H1 (cell line): ENCODE data around the gene COQ7. TPM values are rescaled to one million over a fixed set of nuclear protein-coding genes. Genes with fewer than 3 reads are reported as not detected.
A peak's percentile ranks its signal among the peaks of the same experiment; 100 is the strongest.

ENCODE experiments used
- CTCF ChIA-PET: fragments of 300-600 bp; sonication (Branson Sonifier 250); formaldehyde crosslinking; loops from one replicate; lab custom pipeline; 2021; ENCODE audit not compliant: partially characterized antibody; lab: Charles Lee
- POLR2A ChIA-PET: fragments of 300-600 bp; sonication (Branson Sonifier 250); formaldehyde crosslinking; loops from one replicate; lab custom pipeline; 2021; ENCODE audit warnings: inconsistent platforms; ENCODE audit not compliant: partially characterized antibody; lab: Charles Lee
- DNase-seq, 2 experiments: peaks; one replicate each; pipeline versions ENCODE4 v3.0.0 to v3.0.0-alpha.2; 2010 to 2022; ENCODE audit warnings: low spot score in 2 of 2, low read depth in 1 of 2, mixed read lengths in 1 of 2
- FAIRE-seq: peaks from 2 replicates; lab custom pipeline; 2011; peaks lifted over from hg19 to GRCh38; lab: Jason Lieb, UNC
- H2AFZ ChIP-seq: 2 replicates; pipeline ENCODE4 v1.8.1; 2012; ENCODE audit warnings: low read length, inconsistent platforms
- H2AK5ac ChIP-seq: 2 replicates; pipeline ENCODE4 v1.6.1; 2013; ENCODE audit warnings: low read depth, low read length
- H2BK120ac ChIP-seq: replicated peaks from 2 replicates; pipeline ENCODE3; 2013; ENCODE audit warnings: low read depth, low read length, inconsistent platforms
- H2BK12ac ChIP-seq: 2 replicates; pipeline ENCODE4 v1.6.1; 2013; ENCODE audit warnings: low read depth, low read length
- H2BK15ac ChIP-seq: 2 replicates; pipeline ENCODE4 v1.6.1; 2013; ENCODE audit warnings: low read length
- H2BK20ac ChIP-seq: 2 replicates; pipeline ENCODE4 v1.6.1; 2013; ENCODE audit warnings: low read length
- H2BK5ac ChIP-seq: 2 replicates; pipeline ENCODE4 v1.6.1; 2013; ENCODE audit warnings: low read depth, low read length
- H3K14ac ChIP-seq: 2 replicates; pipeline ENCODE4 v1.6.1; 2013; ENCODE audit warnings: inconsistent platforms; ENCODE audit not compliant: insufficient read length
- H3K18ac ChIP-seq: 2 replicates; pipeline ENCODE4 v1.6.1; 2013; ENCODE audit warnings: low read length; ENCODE audit errors: extremely low read depth
- H3K23ac ChIP-seq: 2 replicates; pipeline ENCODE4 v1.6.1; 2013; ENCODE audit warnings: inconsistent platforms; ENCODE audit not compliant: insufficient read length
- H3K23me2 ChIP-seq: 2 replicates; pipeline ENCODE4 v1.6.1; 2013; ENCODE audit warnings: low read depth, low read length
- H3K27ac ChIP-seq: 2 replicates; pipeline ENCODE4 v1.6.1; 2011; ENCODE audit warnings: low read depth, low read length, inconsistent platforms
- H3K27me3 ChIP-seq, 4 experiments: replicated peaks in 1 of 4; 1 replicate in 1 of 4; 2 replicates in 3 of 4; pipeline versions ENCODE4 v1.6.1 to v1.8.1; 2011 to 2013; ENCODE audit warnings: low read length in 3 of 4, mild to moderate bottlenecking in 3 of 4, inconsistent platforms in 2 of 4, mixed read lengths in 2 of 4, moderate library complexity in 1 of 4; ENCODE audit not compliant: control insufficient read depth in 3 of 4, insufficient read depth in 3 of 4; ENCODE audit errors: extremely low read depth in 1 of 4
- H3K36me3 ChIP-seq, 4 experiments: 2 replicates each; pipeline versions ENCODE4 v1.6.1 to v1.8.1; 2011 to 2013; ENCODE audit warnings: mild to moderate bottlenecking in 4 of 4, low read length in 3 of 4, moderate library complexity in 2 of 4, control low read depth in 1 of 4, inconsistent platforms in 1 of 4; ENCODE audit not compliant: insufficient read depth in 4 of 4, control insufficient read depth in 2 of 4
- H3K4ac ChIP-seq: replicated peaks from 2 replicates; pipeline ENCODE3; 2013; ENCODE audit warnings: low read length, low read depth, mixed read lengths, inconsistent platforms; ENCODE audit not compliant: insufficient read length
- H3K4me1 ChIP-seq, 4 experiments: replicated peaks in 1 of 4; 1 replicate in 1 of 4; 2 replicates in 3 of 4; pipeline versions ENCODE4 v1.6.1 to v1.8.1; 2011 to 2013; ENCODE audit warnings: low read length in 3 of 4, inconsistent platforms in 2 of 4, mixed read lengths in 1 of 4; ENCODE audit not compliant: insufficient read depth in 4 of 4, control insufficient read depth in 3 of 4
- H3K4me2 ChIP-seq, 2 experiments: 2 replicates each; pipeline versions ENCODE4 v1.6.1 to v1.8.1; 2011 to 2013; ENCODE audit warnings: low read depth in 2 of 2, low read length in 2 of 2, control low read depth in 1 of 2, inconsistent platforms in 1 of 2, mild to moderate bottlenecking in 1 of 2; ENCODE audit not compliant: insufficient read depth in 1 of 2
- H3K4me3 ChIP-seq, 4 experiments: fragments of 200-600, 300-600 bp in 1 of 4; sonication (generic), shearing (Covaris generic), sonication (Bioruptor Twin) in 1 of 4; 2 replicates each; pipeline versions ENCODE4 v1.5.1 to v1.8.1; 2011 to 2016; ENCODE audit warnings: low read length in 4 of 4, low read depth in 3 of 4, control low read depth in 2 of 4, inconsistent platforms in 2 of 4, mild to moderate bottlenecking in 2 of 4, mixed read lengths in 1 of 4, moderate library complexity in 1 of 4; ENCODE audit not compliant: insufficient read depth in 2 of 4; ENCODE audit errors: extremely low read depth in 1 of 4
- H3K56ac ChIP-seq: replicated peaks from 2 replicates; pipeline ENCODE3; 2013; ENCODE audit warnings: low read depth, mild to moderate bottlenecking, mixed read lengths, low read length, inconsistent platforms; ENCODE audit not compliant: insufficient read length
- H3K79me1 ChIP-seq: 2 replicates; pipeline ENCODE4 v1.6.1; 2013; ENCODE audit warnings: low read depth, low read length, control low read depth
- H3K79me2 ChIP-seq, 2 experiments: 2 replicates each; pipeline versions ENCODE4 v1.6.1 to v1.8.1; 2012 to 2013; ENCODE audit warnings: low read length in 2 of 2, mild to moderate bottlenecking in 2 of 2, inconsistent platforms in 1 of 2; ENCODE audit not compliant: insufficient read depth in 2 of 2, control insufficient read depth in 1 of 2
- H3K9ac ChIP-seq, 4 experiments: replicated peaks in 1 of 4; 1 replicate in 1 of 4; 2 replicates in 3 of 4; pipeline versions ENCODE4 v1.6.1 to v1.8.1; 2011 to 2013; ENCODE audit warnings: low read depth in 3 of 4, low read length in 3 of 4, control low read depth in 2 of 4, mild to moderate bottlenecking in 2 of 4, moderate library complexity in 2 of 4, inconsistent platforms in 1 of 4; ENCODE audit errors: extremely low read depth in 1 of 4
- H3K9me3 ChIP-seq, 2 experiments: 2 replicates each; pipeline versions ENCODE4 v1.6.1 to v1.8.1; 2012 to 2013; ENCODE audit warnings: mild to moderate bottlenecking in 2 of 2, moderate library complexity in 2 of 2, control low read depth in 1 of 2, inconsistent platforms in 1 of 2, low read depth in 1 of 2, low read length in 1 of 2, mixed read lengths in 1 of 2; ENCODE audit not compliant: insufficient read depth in 2 of 2
- H4K20me1 ChIP-seq, 2 experiments: replicated peaks in 1 of 2; 2 replicates each; pipeline versions ENCODE3 to v1.8.1; 2011 to 2013; ENCODE audit warnings: inconsistent platforms in 2 of 2, low read length in 2 of 2, mild to moderate bottlenecking in 1 of 2; ENCODE audit not compliant: insufficient read depth in 2 of 2, control insufficient read depth in 1 of 2
- H4K5ac ChIP-seq: 2 replicates; pipeline ENCODE4 v1.6.1; 2013; ENCODE audit warnings: low read length, low read depth, mixed read lengths, inconsistent platforms; ENCODE audit not compliant: insufficient read length
- H4K8ac ChIP-seq: 2 replicates; pipeline ENCODE4 v1.8.0; 2013; ENCODE audit warnings: mild to moderate bottlenecking, moderate library complexity, low read length, inconsistent platforms; ENCODE audit not compliant: insufficient read depth; ENCODE audit errors: extremely low read depth
- H4K91ac ChIP-seq: replicated peaks from 2 replicates; pipeline ENCODE3; 2013; ENCODE audit warnings: low read length, mixed read lengths, inconsistent platforms; ENCODE audit not compliant: insufficient read length
- CBX8 ChIP-seq: fragments of 300-800, 300-1000 bp; sonication (generic); IDR thresholded peaks from 2 replicates; pipeline ENCODE4 v1.7.1; 2016; ENCODE audit warnings: low read depth, low read length, borderline replicate concordance
- E2F6 ChIP-seq: IDR thresholded peaks from 2 replicates; pipeline ENCODE4 v1.6.1; 2012; ENCODE audit warnings: inconsistent platforms
- EGR1 ChIP-seq: IDR thresholded peaks from 2 replicates; pipeline ENCODE4 v1.6.1; 2011; ENCODE audit warnings: low read depth, low read length, borderline replicate concordance
- GTF2F1 ChIP-seq: IDR thresholded peaks from 2 replicates; pipeline ENCODE4 v1.6.1; 2012; ENCODE audit warnings: low read depth, low read length, improper control_type of control experiment, borderline replicate concordance
- NRF1 ChIP-seq: IDR thresholded peaks from 2 replicates; pipeline ENCODE4 v1.6.1; 2011; ENCODE audit warnings: mild to moderate bottlenecking, low read depth, low read length, improper control_type of control experiment
- SAP30 ChIP-seq: fragments of 300-600 bp; sonication (generic); IDR thresholded peaks from 2 replicates; pipeline ENCODE4 v1.7.1; 2012; ENCODE audit warnings: low read length, moderate library complexity, mild to moderate bottlenecking, inconsistent platforms; ENCODE audit not compliant: insufficient read depth, insufficient replicate concordance
- SIX5 ChIP-seq: IDR thresholded peaks from 2 replicates; pipeline ENCODE4 v1.6.1; 2011; ENCODE audit warnings: mild to moderate bottlenecking, low read depth, low read length
- SP4 ChIP-seq: IDR thresholded peaks from 2 replicates; pipeline ENCODE4 v1.6.1; 2012; ENCODE audit warnings: low read length, inconsistent platforms
- SUZ12 ChIP-seq: fragments of 200-600 bp; sonication (generic); IDR thresholded peaks from 2 replicates; pipeline ENCODE4 v1.6.1; 2012; ENCODE audit warnings: mild to moderate bottlenecking, inconsistent platforms, low read length, moderate library complexity, mixed read lengths
- TAF1 ChIP-seq: IDR thresholded peaks from 2 replicates; pipeline ENCODE4 v1.6.1; 2011; ENCODE audit warnings: mild to moderate bottlenecking, low read depth, low read length
- TAF7 ChIP-seq: optimal IDR thresholded peaks from 2 replicates; pipeline ENCODE3; 2011; ENCODE audit warnings: low read depth, mild to moderate bottlenecking, inconsistent platforms, low read length, moderate library complexity, borderline replicate concordance
- WGBS, 2 experiments: shearing (Covaris generic) in 1 of 2; methylation state at CpG; one replicate each; pipeline versions ENCODE4 v1.1.6 to v1.1.7; 2013 to 2015; ENCODE audit warnings: low lambda C conversion rate in 2 of 2, mixed read lengths in 2 of 2, inconsistent platforms in 1 of 2, low coverage in 1 of 2, missing lambda C conversion rate in 1 of 2; ENCODE audit not compliant: insufficient replicate concordance in 2 of 2, insufficient coverage in 1 of 2, insufficient read length in 1 of 2; ENCODE audit errors: extremely low coverage in 1 of 2, missing lambda C conversion rate in 1 of 2; 5-methylcytosine and 5-hydroxymethylcytosine counted together
- polyA plus RNA-seq, 7 experiments: library from polyadenylated mRNA; depleted of rRNA in 3 of 7; stranded (reverse) in 5 of 7; unstranded in 2 of 7; fragments of >200 nt in 5 of 7; fragments of 200-250 nt in 2 of 7; gene quantifications; 1 replicate in 5 of 7; 2 replicates in 1 of 7; 4 replicates in 1 of 7; pipeline versions ENCODE4 v1.2.1 to v1.2.3, GENCODE V29; 2011 to 2013; ENCODE audit warnings: missing spikeins in 2 of 7, mixed read lengths in 2 of 7
- total RNA-seq: library from RNA; stranded (reverse); fragmentation: NEBNext Ultra II Directional; extraction: Animal tissue kit (Norgen Biotek cat#: 25700); gene quantifications from 2 replicates; pipeline ENCODE4 v1.2.1, GENCODE V29; 2021
- TF ChIP-seq, protein P1 (sequence below): IDR thresholded peaks from 2 replicates; pipeline ENCODE4 v1.6.1; 2011; ENCODE audit warnings: low read depth, mild to moderate bottlenecking, low read length; ENCODE audit not compliant: insufficient read depth

Gene COQ7
- total and polyA plus RNA-seq, 2 of the 8 experiments (the other 6 are each of a cell fraction or from before 2014, with no cell fraction given): 7.1 to 15.2 TPM

DNA sequence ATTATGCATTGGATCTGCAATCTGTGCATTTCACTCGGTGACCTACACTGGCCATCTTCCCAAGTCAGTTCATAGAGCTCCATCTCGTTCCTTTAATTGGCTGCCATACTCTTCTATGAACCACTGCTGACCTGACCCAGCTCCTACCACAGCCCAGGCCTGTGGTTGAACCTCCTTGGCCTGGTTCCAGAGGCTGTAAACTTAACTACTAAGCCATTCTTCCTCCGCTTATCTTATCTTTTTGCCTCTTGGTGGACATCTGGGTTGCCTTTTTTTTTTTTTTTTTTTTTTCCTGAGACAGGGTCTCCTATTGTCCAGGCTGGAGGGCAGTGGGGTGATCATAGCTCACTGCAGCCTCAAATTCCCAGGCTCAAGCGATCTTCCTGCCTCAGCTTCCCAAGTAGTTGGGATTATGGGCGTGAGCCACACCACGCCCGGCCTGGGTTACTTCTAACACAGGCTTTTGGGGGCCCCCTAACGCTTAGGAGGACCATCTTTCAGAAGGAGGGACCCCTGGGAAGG lies 18.3 kb downstream of the COQ7 start:
- POLR2A ChIA-PET: interaction anchor here (0.5 to 2.1 kb wide), 5 partner anchors 8 to 141 kb away, joined by 3 to 5 read pairs (median 3); partner anchors contain the start of gene ITPRIPL2
- H3K4me3 ChIP-seq: peak overlapping the region in 3 of 4 experiments; percentile 28 to 53 (median 42); a peak in 4 of 8 replicates
- 81% methylated on average over 8 of the region's 8 CpGs; no CpG with 5 or more reads in 1 of the 2 experiments for WGBS, 2 experiments
- TF ChIP-seq CBX8 (no peak), E2F6 (no peak), SIX5 (no peak), EGR1 (no peak), SAP30 (no peak), TAF7 (no peak), NRF1 (no peak), GTF2F1 (no peak), SP4 (no peak), TAF1 (no peak), SUZ12 (no peak)
- TF ChIP-seq, protein P1, sequence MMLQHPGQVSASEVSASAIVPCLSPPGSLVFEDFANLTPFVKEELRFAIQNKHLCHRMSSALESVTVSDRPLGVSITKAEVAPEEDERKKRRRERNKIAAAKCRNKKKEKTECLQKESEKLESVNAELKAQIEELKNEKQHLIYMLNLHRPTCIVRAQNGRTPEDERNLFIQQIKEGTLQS: no peak

More for the DNA sequence above, 18.3 kb downstream of the COQ7 start:
- Histone ChIP-seq H3K36me3 (peaks cover 0 to 8% (median 3%) of the 10 kb centered on the region in 4 experiments; a peak in 4 of 8 replicates), H3K14ac (no peak overlapping the region), H2BK120ac (no peak overlapping the region), H2BK12ac (no peak overlapping the region), H3K79me1 (no peaks in the 10 kb centered on the region), H4K91ac (no peak overlapping the region), H3K56ac (no peak overlapping the region), H4K20me1 (no peaks in the 10 kb centered on the region), H3K23ac (no peak overlapping the region), H2BK20ac (no peak overlapping the region), H3K18ac (no peak overlapping the region), H2AK5ac (no peak overlapping the region), H2BK15ac (no peak overlapping the region), H3K4me2 (0 out of 4 replicates have a peak overlapping the region, but pooled peaks of 1 of the 2 experiments have one; percentile 8), H3K4me1 (no peaks in the 10 kb centered on the region; a peak in 1 of 7 replicates), H3K79me2 (no peaks in the 10 kb centered on the region), H2AFZ (peak overlapping the region; percentile 95; the same call in 1 of the 2 replicates), H3K23me2 (no peaks in the 10 kb centered on the region; the same call in 1 of the 2 replicates), H3K9me3 (no peaks in the 10 kb centered on the region), H3K27ac (no peak overlapping the region), H4K8ac (no peak overlapping the region), H2BK5ac (no peak overlapping the region), H4K5ac (no peak overlapping the region), H3K27me3 (peaks cover 0 to 10% (median 7%) of the 10 kb centered on the region in 4 experiments; a peak in 5 of 7 replicates), H3K9ac (no peak overlapping the region), H3K4ac (no peak overlapping the region)
- CTCF ChIA-PET: interaction anchor here (0.6 to 4.2 kb wide), 42 partner anchors 9 to 418 kb away, joined by 3 to 42 read pairs (median 4); partner anchors contain the start of gene ITPRIPL2
- DNase-seq (no peak), FAIRE-seq (no peak)
